GM12892 (cell line): Measurements from ENCODE around the gene HERC2.

Experiments
- DNase-seq: peaks from one replicate; pipeline ENCODE4 v3.0.0; 2011; ENCODE audit not compliant: insufficient read length
- FAIRE-seq: peaks from 2 replicates; lab custom pipeline; 2011; peaks lifted over from hg19 to GRCh38; lab: Jason Lieb, UNC
- POLR2A ChIP-seq: IDR thresholded peaks from 2 replicates; pipeline ENCODE4 v1.6.1; 2011; ENCODE audit warnings: low read depth, low read length, control low read depth
- POLR2AphosphoS5 ChIP-seq: IDR thresholded peaks from 2 replicates; pipeline ENCODE4 v1.6.1; 2011; ENCODE audit warnings: low read depth, low read length, control low read depth
- TAF1 ChIP-seq: IDR thresholded peaks from 2 replicates; pipeline ENCODE4 v1.6.1; 2011; ENCODE audit warnings: low read depth, mild to moderate bottlenecking, control low read depth, low read length, borderline replicate concordance

HERC2 gene

GRCh38 chr15:28094732-28095521 is 227.1 kb downstream of the HERC2 start:
- FAIRE-seq: no peak

GRCh38 chr15:28093752-28094535 is 228.0 kb downstream of the HERC2 start:
- DNase-seq (no peak), FAIRE-seq (no peak)
- no peak for TF ChIP-seq POLR2AphosphoS5
- TF ChIP-seq POLR2A: no peak
- TF ChIP-seq TAF1: no peak

More at GRCh38 chr15:28094732-28095521, 227.1 kb downstream of the HERC2 start:
- no peak for DNase-seq
- no peak for TF ChIP-seq POLR2AphosphoS5
- no peak for TF ChIP-seq TAF1

- TF ChIP-seq POLR2AphosphoS5 (no peak), POLR2A (no peak), TAF1 (no peak)
- DNase-seq (no peak), FAIRE-seq (no peak)
Measured at GRCh38 chr15:28091313-28091712, 230.7 kb downstream of the HERC2 start.

GRCh38 chr15:28086175-28086703 is 235.7 kb downstream of the HERC2 start:
- peak; percentile 51 for FAIRE-seq
- TF ChIP-seq POLR2AphosphoS5 (no peak), TAF1 (no peak), POLR2A (no peak)
- DNase-seq: no peak

GRCh38 chr15:28085489-28086174 is 236.3 kb downstream of the HERC2 start:
- FAIRE-seq: no peak
- no peak for DNase-seq
- no peak for TF ChIP-seq POLR2A
- TF ChIP-seq TAF1: no peak
- no peak for TF ChIP-seq POLR2AphosphoS5

- no peak for DNase-seq
- no peak for TF ChIP-seq TAF1
- no peak for FAIRE-seq
Measured at GRCh38 chr15:28084547-28084946, 237.4 kb downstream of the HERC2 start.

GRCh38 chr15:28082891-28083684 is 238.9 kb downstream of the HERC2 start:
- FAIRE-seq (no peak), DNase-seq (no peak)
- TF ChIP-seq POLR2AphosphoS5 (no peak), TAF1 (no peak), POLR2A (no peak)

GRCh38 chr15:28081594-28081993 is 240.4 kb downstream of the HERC2 start:
- no peak for FAIRE-seq
- TF ChIP-seq POLR2A (no peak), TAF1 (no peak), POLR2AphosphoS5 (no peak)
- DNase-seq: no peak

GRCh38 chr15:28080386-28080785 is 241.6 kb downstream of the HERC2 start:
- FAIRE-seq (no peak), DNase-seq (no peak)
- TF ChIP-seq POLR2AphosphoS5: no peak

GRCh38 chr15:28079313-28079969 is 242.5 kb downstream of the HERC2 start:
- TF ChIP-seq POLR2AphosphoS5: no peak
- TF ChIP-seq POLR2A: no peak
- no peak for TF ChIP-seq TAF1
- no peak for FAIRE-seq
- DNase-seq: no peak
